HG02588 (cell line): ENCODE data around the gene CKMT1B.
"Not testable (repeated sequence)": the region's sequence is repeated elsewhere in the genome, so short reads cannot be mapped to it uniquely, and the experiment has no call there.

Experiments used
- ATAC-seq: cut with Tn5 transposase; IDR thresholded peaks from one replicate; pipeline ENCODE4 v1.9.1; 2021; ENCODE audit warnings: mild to moderate bottlenecking, moderate library complexity; ENCODE audit not compliant: unreplicated experiment

Gene CKMT1B

DNA sequence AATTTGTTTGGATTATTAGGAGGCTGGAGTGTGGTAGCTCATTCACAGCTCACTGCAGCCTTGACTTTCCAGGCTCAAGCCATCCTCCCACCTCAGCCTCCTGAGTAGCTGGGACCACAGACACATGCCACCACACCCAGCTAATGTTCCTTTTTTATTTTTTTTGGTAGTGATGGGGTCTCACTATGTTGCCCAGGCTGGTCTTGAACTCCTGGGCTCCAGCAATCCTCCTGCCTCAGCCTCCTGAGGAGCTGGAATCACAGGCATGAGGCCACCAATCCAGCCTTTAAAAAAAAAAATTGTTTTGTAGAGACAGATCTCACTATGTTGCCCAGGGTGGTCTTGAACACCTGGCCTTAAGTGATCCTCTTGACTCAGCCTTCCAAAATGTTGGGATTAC, 33.1 kb downstream of the CKMT1B start:
- ATAC-seq: not testable (repeated sequence)

DNA sequence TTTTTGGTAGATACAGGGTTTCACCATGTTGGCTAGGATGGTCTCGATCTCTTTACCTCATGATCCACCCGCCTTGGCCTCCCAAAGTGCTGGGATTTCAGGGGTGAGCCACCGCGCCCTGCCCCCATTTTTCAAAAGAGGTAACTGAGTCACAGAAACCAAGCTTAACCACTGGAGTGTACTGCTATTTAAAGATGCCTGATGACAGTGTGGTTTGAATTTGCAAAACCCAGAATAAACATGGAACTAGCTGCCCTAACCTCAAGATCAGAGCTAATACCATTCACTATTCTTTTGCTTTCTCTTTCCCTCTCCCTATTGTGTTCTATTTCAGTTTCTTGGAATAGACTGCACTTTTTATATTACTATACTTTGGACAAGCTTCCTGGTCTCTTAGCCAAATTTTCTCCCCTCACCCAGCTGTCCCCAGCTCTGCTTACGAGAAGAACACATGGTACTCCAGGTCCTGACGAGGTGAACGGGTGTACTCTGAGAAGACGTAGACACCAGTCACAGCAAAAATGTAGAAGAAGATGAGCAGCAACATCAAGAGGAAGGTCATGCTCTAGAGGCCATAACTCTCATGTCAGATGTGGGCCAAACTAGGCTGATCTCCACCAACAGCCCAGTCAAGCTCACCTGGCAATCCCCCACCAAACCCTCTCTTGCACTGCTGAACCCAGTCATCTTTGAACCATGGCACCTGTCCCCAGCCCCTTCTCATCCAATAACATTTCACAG, 44.8 kb downstream of the CKMT1B start:
- not testable (repeated sequence) for ATAC-seq
